Neural cell (in vitro differentiated cells): ENCODE results near the gene TUG1.

ENCODE experiments used
- CTCF ChIP-seq: fragments of 450-650 bp; IDR thresholded peaks from 2 replicates; pipeline ENCODE4 v1.5.1; 2014; ENCODE audit warnings: antibody characterized with exemption, mild to moderate bottlenecking, moderate library complexity; ENCODE audit not compliant: poor library complexity, severe bottlenecking
- EP300 ChIP-seq: fragments of 450-650 bp; conservative IDR thresholded peaks from 2 replicates; pipeline ENCODE4 v1.6.1; 2014; ENCODE audit warnings: antibody characterized with exemption, mild to moderate bottlenecking, moderate library complexity; ENCODE audit not compliant: poor library complexity, severe bottlenecking
- EZH2 ChIP-seq: fragments of 200-600, 300-800 bp; shearing (Covaris generic), sonication (generic); IDR thresholded peaks from 2 replicates; pipeline ENCODE4 v1.6.1; 2014; ENCODE audit warnings: antibody characterized with exemption, low read length, borderline replicate concordance, mild to moderate bottlenecking; ENCODE audit not compliant: insufficient read depth, poor library complexity, severe bottlenecking
- MXI1 ChIP-seq: fragments of 450-650 bp; conservative IDR thresholded peaks from 2 replicates; pipeline ENCODE4 v1.6.1; 2014; ENCODE audit warnings: antibody characterized with exemption, mild to moderate bottlenecking; ENCODE audit not compliant: poor library complexity, severe bottlenecking
- POLR2AphosphoS5 ChIP-seq: IDR thresholded peaks from 2 replicates; pipeline ENCODE4 v1.6.1; 2012
- SMC3 ChIP-seq: fragments of 450-650 bp; conservative IDR thresholded peaks from 2 replicates; pipeline ENCODE4 v1.6.1; 2014; ENCODE audit warnings: antibody characterized with exemption, mild to moderate bottlenecking, moderate library complexity; ENCODE audit not compliant: poor library complexity

GRCh38 chr22:30996462-30996861 is 27.4 kb downstream of the TUG1 start:
- no peak for TF ChIP-seq MXI1
- no peak for TF ChIP-seq CTCF
- TF ChIP-seq EZH2: no peak
- no peak for TF ChIP-seq POLR2AphosphoS5
- TF ChIP-seq EP300: no peak
- TF ChIP-seq SMC3: no peak
